Stimulated activated CD4-positive, alpha-beta T cell treated with anti-CD3 and anti-CD28 coated beads, Interleukin-1b, Interleukin-23, amount 100 ng/mL, for 4 hours (primary cell): ENCODE data around the gene OTOR.
A peak's percentile ranks its signal among the peaks of the same experiment; 100 is the strongest.

Experiments
- DNase-seq, 2 donors: peaks; one replicate each; pipeline ENCODE4 v3.0.0-alpha.2; 2020; ENCODE audit warnings: low read depth in 2 of 2

OTOR gene

GRCh38 chr20:16749573-16749972 lies 1.4 kb downstream of the OTOR start:
- no peak for DNase-seq

DNA sequence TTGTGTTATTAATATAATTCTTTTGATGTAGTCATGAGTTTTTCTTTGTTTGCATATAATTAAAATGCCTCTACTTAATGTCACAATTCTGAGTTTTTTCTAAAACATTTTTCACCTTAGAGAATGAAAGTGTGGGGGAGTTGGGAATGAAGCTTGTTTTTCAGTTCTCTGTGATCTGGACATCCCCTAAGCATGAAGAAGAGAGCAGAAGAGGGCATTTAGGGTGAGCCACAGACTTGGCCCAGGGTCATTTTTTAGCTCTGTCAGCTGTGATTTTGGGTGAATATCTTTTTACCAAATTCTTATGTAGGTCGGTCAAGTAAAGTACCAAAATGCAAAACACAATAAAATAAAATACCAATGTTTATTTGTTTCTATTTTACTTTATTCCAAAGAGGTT lies 3.9 kb downstream of the OTOR start:
- DNase-seq: no peak

DNA sequence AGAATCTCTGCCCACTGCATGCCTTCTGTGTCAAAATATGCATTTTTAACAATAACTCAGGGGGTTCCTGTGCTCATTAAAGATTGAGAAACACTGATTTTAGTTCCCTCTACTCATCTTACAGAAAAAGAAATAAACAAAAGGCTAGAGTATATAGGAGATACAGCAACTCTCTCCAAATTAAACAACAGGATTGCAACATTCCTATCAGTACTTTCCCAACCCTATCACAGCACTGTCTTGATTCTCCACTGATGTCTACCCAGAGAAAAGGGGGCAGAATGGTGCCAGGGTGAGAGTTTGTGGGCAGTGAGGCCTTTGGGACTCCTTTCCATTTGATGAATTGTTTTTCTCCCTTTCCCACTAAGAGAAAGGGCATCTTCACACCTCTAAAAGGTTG lies 4.7 kb downstream of the OTOR start:
- no peak for DNase-seq

- no peak for DNase-seq
Measured at GRCh38 chr20:16758454-16759180, 10.5 kb downstream of the OTOR start.

- DNase-seq: no peak
Measured at GRCh38 chr20:16759181-16759563, 11.0 kb downstream of the OTOR start.

DNA sequence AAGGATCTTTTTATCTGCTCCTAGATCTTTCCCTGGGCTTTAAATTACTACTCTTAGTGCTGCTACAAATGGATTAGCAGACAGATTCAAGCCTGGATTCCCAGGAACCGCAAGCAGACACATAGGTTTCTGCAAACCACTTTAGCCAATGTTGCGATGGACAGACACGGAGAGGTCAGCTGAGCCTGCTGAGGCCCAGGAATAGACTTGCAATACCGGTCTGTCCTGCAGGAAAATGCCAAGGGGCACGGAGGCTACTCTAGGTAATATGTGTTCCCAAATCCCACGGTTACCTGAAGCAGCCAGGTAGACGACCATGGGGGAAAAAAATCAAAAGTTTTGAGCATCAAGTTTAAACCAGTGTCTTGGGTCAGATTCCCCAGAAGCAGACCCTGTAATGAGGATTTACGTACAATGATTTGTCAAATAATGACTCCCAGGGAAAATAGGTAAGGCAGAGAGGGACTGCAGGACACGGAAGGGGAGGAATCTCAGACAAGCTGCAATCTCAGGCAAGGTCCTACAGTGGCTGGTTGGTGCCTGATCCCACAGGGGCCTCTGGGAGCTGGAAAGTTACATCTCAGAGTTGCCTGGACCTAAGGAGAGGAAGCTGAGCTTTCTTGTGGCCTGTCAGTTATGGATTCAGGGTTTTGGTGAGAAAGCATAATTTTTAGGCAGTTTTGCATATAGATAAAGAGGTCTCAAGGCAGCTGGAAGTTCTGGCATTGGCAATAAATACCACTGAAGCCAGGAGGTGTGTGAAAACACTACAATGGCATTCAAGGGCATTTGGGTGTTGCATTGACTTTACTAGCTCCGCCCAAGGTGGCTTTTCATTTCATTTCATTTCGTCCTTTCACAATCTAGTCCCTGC lies 12.5 kb downstream of the OTOR start:
- DNase-seq: no peak

DNA sequence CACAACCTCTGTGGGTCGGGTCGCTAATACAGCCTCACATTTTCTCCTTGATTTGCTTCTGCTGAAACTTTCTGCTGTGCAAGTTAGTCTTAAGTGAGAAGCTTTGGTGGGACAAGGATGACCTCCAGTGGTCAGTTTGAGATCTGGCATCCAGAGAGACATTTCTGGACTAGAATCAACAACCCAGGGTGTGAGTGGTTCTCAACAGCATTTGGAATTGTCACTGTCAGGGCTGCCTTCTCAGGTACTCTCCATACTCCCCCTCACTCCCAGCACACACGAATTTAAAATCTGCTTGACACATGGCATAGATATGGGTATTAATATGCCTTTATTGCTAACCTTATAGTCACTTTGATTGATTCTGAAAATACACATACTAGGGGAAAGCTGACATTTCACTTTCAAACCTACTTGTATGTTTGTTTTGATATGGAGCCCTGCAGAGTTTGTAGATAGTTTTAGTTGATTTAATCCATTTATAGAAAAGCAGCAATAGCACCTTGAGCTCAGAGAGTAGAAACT lies 13.2 kb downstream of the OTOR start:
- DNase-seq: peak in 1 of 2 donors; percentile 13

DNA sequence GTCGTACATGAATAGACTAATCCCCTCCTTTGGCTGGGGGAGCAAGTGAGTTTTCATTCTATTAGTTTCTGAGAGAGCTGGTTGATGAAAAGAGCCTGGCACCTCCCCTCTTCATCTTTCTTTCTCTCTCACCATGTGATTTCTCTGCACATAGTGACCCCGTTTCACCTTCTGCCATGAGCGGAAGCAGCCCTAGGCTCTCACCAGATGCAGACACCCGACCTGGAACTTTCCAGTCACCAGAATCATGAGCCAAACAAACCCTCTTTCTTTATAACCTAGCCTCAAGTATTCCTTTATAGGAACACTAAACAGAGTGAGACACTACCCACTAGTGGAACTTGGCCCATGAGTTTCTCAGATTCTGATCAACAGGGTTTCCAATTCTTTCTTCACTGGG lies 16.4 kb downstream of the OTOR start:
- no peak for DNase-seq

GRCh38 chr20:16771213-16771612 lies 23.1 kb downstream of the OTOR start:
- no peak for DNase-seq

DNA sequence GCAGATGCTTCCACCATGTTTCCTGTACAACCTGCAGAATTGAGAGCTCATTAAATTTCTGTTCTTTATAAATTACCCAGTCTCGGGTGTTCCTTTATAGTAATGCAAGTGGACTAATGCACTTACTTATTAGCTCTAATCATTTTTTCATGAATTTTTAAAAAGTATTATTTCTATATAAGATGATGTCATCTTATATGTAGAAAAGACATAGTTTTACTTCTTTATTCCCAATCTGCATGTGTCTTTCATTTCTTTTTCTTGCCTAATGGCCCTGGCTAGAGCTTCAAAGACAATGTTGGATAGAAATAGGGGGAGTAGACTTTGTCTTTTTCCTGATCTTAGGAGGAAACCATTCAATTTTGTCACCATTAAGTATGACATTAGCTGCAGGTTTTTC lies 27.8 kb downstream of the OTOR start:
- no peak for DNase-seq

DNA sequence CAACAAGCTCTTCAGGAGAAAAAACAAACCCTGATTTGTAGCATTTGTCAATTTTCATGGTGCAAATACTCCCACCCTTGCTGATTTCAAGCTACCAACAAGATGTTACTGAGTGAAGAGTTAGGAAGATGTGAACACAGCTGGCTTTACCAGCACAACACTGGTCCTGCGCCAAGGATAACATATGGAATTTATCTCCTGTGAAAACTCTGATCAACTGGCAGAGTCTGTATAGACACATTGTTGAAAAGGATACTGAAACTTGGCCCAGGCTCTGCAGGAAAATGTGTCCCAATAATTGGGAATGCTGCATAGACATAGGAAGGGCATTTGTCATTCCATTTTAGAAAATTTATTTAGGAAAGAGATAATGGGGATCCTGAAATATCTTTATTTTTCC lies 29.0 kb downstream of the OTOR start:
- no peak for DNase-seq

GRCh38 chr20:16778159-16778558 lies 30.0 kb downstream of the OTOR start:
- DNase-seq: no peak

GRCh38 chr20:16781496-16781895 lies 33.3 kb downstream of the OTOR start:
- DNase-seq: no peak

GRCh38 chr20:16785226-16785625 lies 37.1 kb downstream of the OTOR start:
- DNase-seq: no peak
